ENCODE results near the gene ADAMTS17. TPM values are rescaled to one million over a fixed set of nuclear protein-coding genes. Genes with fewer than 3 reads are reported as not detected.

ADAMTS17 gene
- total RNA-seq, 2 experiments from 2014 or later: 5.6 to 7.3 TPM

GRCh38 chr15:100204771-100205170 is 137.0 kb downstream of the ADAMTS17 start:
- no peak for DNase-seq
- H3K4me3 Mint-ChIP-seq: no peak overlapping the region
- POLR2A ChIA-PET: no interaction called here
- no peak for ATAC-seq (ENCODE audit: low read depth)
- peaks cover 18% of the 10 kb centered on the region for H3K4me1 Mint-ChIP-seq
- peaks cover 10% of the 10 kb centered on the region for H3K27me3 Mint-ChIP-seq
- no peak overlapping the region for H3K27ac Mint-ChIP-seq
- H3K9me3 Mint-ChIP-seq: peaks cover 5% of the 10 kb centered on the region
- peaks cover 5% of the 10 kb centered on the region for H3K36me3 Mint-ChIP-seq

- Mint-ChIP-seq H3K27ac (no peak overlapping the region), H3K4me3 (no peak overlapping the region), H3K27me3 (peaks cover 10% of the 10 kb centered on the region), H3K4me1 (peaks cover 19% of the 10 kb centered on the region), H3K9me3 (peaks cover 5% of the 10 kb centered on the region), H3K36me3 (peaks cover 5% of the 10 kb centered on the region)
- no peak for ATAC-seq (ENCODE audit: low read depth)
- no peak for DNase-seq
- POLR2A ChIA-PET: no interaction called here
Measured at GRCh38 chr15:100204211-100204610, 137.6 kb downstream of the ADAMTS17 start.

DNA sequence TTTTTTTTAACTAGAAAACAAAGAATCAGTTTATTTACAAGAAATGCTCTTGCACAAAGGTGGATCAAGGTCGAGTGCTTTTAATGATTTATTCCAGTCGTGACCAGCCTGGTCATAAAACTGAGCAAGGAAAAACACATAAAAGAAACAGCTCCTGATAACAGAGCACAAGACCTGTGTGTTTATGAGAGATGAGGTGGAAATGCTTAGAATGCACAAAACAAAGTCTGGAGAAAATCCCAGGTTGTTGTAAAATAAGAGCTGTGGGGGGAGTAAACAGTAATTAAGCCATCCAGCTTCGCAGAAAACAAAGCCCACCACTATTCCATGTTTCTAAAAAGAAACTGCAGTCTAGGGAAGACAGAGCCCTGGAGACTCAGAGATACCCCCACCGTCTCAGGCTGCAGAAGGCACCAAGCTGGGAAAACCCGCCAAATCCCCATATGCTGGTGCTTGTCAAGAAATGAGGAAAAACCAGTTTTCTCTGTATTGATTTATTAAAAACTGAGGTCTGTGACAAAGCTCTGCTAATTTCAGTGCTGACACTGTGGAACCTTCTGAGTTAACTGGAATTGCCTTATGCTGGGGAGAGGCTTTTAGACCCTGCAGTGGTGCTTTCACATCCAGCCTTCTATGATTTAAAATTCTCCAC is 139.3 kb downstream of the ADAMTS17 start:
- H3K9me3 Mint-ChIP-seq: peaks cover 5% of the 10 kb centered on the region
- peaks cover 5% of the 10 kb centered on the region for H3K36me3 Mint-ChIP-seq
- peak overlapping the region; percentile 45 for H3K4me3 Mint-ChIP-seq
- no peak for ATAC-seq (ENCODE audit: low read depth)
- H3K4me1 Mint-ChIP-seq: peaks cover 22% of the 10 kb centered on the region
- peaks cover 12% of the 10 kb centered on the region for H3K27me3 Mint-ChIP-seq
- POLR2A ChIA-PET: interaction anchor here (0.6 kb wide), 1 partner anchor 886 kb away, joined by 3 read pairs; no protein-coding TSS in a partner anchor
- H3K27ac Mint-ChIP-seq: peak overlapping the region; percentile 72
- DNase-seq: no peak

DNA sequence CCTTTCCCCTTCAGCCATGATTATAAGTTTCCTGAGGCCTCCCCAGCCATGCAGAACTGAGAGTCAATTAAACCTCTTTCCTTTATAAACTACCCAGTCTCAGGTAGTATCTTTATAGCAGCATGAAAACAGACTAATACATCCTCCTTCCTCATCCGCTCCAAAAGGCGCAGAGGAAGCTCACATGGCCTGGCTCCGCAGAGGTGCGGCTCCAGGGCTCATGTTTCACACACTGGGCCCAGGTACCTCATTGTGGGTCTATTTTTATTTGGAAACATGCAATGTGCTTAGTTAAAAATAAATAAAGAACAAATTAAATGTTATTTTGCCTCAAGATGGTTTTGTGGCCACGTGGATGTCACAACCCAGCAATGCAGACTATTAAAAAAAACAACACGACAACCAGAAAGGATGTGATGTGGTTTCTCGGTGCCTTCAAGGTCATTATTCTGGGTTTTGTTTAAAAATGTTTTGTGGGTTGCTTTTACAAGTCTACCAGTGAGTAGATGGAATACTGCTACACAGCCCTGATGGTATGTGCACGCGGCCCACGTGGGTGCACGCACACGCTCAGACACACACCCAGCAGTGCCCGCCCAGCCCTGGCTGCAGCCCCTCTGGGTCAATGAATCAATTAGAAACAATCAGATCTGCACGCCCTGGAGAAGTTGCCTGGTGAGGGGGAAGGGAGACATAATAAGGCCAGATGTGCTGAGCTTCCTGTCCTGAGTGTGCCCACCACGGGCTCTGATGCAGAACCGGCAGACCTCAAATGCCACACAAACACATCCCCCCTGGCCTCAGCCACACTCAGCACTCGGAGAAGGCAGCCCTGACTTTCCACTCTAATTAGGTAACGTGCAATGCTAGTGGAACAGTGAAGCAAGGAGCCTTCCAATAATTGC is 140.1 kb downstream of the ADAMTS17 start:
- Mint-ChIP-seq H3K9me3 (peaks cover 5% of the 10 kb centered on the region), H3K36me3 (peaks cover 5% of the 10 kb centered on the region), H3K27me3 (peaks cover 12% of the 10 kb centered on the region), H3K4me1 (peaks cover 22% of the 10 kb centered on the region), H3K4me3 (peak overlapping the region; percentile 45), H3K27ac (peak overlapping the region; percentile 73)
- peak; percentile 56 for DNase-seq
- POLR2A ChIA-PET: interaction anchor here (0.6 kb wide), 1 partner anchor 885 kb away, joined by 3 read pairs; no protein-coding TSS in a partner anchor
- peak; percentile 84 for ATAC-seq (ENCODE audit: low read depth)

GRCh38 chr15:100200287-100200880 is 141.4 kb downstream of the ADAMTS17 start:
- ATAC-seq (ENCODE audit: low read depth) (no peak), DNase-seq (no peak)
- Mint-ChIP-seq H3K4me1 (peaks cover 22% of the 10 kb centered on the region), H3K27me3 (peaks cover 12% of the 10 kb centered on the region), H3K9me3 (peaks cover 5% of the 10 kb centered on the region), H3K27ac (peak overlapping the region; percentile 38), H3K36me3 (peaks cover 5% of the 10 kb centered on the region), H3K4me3 (no peak overlapping the region)
- POLR2A ChIA-PET: no interaction called here

GRCh38 chr15:100199711-100200286 is 142.0 kb downstream of the ADAMTS17 start:
- no peak for DNase-seq
- POLR2A ChIA-PET: no interaction called here
- H3K4me3 Mint-ChIP-seq: no peak overlapping the region
- H3K27me3 Mint-ChIP-seq: peaks cover 12% of the 10 kb centered on the region
- H3K4me1 Mint-ChIP-seq: peaks cover 22% of the 10 kb centered on the region
- no peak for ATAC-seq (ENCODE audit: low read depth)
- H3K36me3 Mint-ChIP-seq: peaks cover 5% of the 10 kb centered on the region
- peaks cover 1% of the 10 kb centered on the region for H3K9me3 Mint-ChIP-seq
- H3K27ac Mint-ChIP-seq: no peak overlapping the region

DNA sequence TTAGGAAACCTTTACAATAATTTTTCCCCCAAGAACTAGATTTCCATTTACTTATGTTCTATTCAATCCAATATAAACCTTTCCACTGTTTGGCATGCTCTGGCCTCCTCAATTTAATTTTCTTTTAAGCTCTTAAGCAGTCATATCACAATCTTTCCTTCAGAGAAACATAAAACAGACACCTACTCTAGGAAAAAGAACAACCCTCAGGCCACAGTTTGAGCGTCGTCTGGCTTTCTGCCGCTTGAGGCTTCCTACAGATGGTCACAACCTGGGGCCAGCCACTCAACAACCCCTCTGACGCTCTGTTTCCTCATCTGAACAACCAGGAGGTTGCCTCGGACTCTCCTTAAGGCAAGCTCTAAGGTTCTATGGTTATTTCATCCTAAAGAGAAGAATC is 143.3 kb downstream of the ADAMTS17 start:
- ATAC-seq (ENCODE audit: low read depth) (no peak), DNase-seq (no peak)
- Mint-ChIP-seq H3K36me3 (no peaks in the 10 kb centered on the region), H3K27ac (no peak overlapping the region), H3K4me3 (no peak overlapping the region), H3K4me1 (peaks cover 22% of the 10 kb centered on the region), H3K9me3 (no peaks in the 10 kb centered on the region), H3K27me3 (peaks cover 9% of the 10 kb centered on the region)
- POLR2A ChIA-PET: no interaction called here

DNA sequence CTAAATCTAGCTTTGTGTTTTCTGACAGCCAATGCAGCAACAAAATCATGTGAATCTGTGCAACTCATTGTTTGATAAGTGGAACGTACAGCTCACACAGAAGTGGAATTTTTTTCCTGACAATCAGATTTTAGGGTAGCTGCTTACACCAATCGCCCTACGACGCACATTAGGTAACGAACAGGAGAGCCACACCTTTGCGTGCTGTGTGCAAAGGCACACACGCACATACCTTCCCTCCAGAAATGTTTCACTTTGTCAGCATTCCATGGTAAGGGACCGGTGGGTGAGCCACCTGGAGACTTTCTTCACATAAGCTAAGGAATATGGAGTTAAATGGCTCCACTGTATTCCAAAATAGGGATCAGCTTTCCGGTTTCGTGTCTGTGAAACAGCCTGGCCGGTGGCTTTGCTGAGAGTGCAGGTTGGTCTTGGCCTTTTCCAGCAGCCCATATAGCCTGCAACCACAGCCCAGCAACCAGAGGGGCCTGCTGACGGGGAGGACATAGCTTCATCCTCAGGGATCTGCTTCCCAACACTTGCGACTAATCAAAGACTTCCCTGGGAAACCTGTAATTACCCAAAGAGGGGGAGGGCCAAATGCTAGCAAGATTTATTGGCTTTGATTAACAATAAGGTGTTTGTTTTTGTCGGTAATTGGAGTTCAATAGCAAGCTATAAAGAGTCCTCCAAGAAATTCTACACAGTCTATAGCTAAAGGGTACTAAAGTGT is 145.3 kb downstream of the ADAMTS17 start:
- Mint-ChIP-seq H3K4me1 (peaks cover 12% of the 10 kb centered on the region), H3K27ac (no peak overlapping the region), H3K27me3 (peaks cover 2% of the 10 kb centered on the region), H3K4me3 (no peak overlapping the region), H3K36me3 (no peaks in the 10 kb centered on the region), H3K9me3 (no peaks in the 10 kb centered on the region)
- POLR2A ChIA-PET: no interaction called here
- no peak for ATAC-seq (ENCODE audit: low read depth)
- DNase-seq: no peak

DNA sequence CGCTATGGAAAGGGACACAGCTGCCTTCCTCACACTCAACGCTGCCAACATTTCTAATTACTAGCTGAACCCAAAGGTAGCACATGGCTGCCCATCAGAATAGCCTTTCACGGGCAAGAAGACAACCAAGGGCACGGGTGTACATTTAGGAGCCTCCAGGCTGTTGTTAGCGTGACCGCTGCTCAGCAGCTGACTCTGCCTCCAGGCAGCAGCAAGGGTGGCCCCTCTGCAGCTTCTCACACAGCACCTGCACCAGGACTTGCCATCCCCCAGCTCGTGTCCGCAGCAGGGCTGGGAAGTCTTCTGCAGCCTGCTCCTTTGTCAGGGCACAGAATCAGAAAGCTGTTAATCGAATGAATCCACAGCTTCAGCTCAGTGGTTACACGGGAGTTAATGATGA is 146.8 kb downstream of the ADAMTS17 start:
- POLR2A ChIA-PET: interaction anchor here (0.7 kb wide), 1 partner anchor 676 kb away, joined by 4 read pairs; no protein-coding TSS in a partner anchor
- Mint-ChIP-seq H3K9me3 (no peaks in the 10 kb centered on the region), H3K4me1 (peaks cover 4% of the 10 kb centered on the region), H3K4me3 (no peak overlapping the region), H3K36me3 (no peaks in the 10 kb centered on the region), H3K27me3 (peaks cover 2% of the 10 kb centered on the region), H3K27ac (no peak overlapping the region)
- ATAC-seq (ENCODE audit: low read depth): no peak
- no peak for DNase-seq

DNA sequence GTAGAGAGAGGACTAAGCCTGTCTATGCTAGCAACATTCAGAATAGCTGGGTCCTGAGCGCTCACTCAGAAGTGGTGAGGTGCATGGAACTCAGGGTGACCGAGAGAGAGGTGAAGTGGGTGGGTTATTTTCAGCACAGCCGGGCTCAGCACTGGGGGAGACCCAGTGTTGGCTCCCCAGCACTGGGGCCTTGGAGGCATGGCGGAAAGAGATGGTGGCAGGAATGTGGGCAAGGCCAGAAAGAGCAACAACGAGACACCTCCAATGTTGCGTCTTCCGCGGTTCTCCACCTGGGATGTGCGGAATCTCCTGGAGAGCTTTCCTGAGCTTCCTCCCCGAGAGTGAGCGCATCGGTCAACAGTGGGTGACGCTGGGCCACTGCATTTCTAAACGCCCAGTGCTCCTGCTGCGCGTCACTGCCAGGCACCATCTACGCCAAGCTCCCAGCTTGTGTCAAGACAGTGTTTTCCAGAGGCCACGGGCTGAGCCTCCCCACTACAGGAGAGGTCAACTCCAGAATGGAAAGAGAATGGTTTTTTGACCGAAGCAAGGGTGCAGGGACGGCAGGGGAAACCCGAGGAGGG is 148.4 kb downstream of the ADAMTS17 start:
- DNase-seq (no peak), ATAC-seq (ENCODE audit: low read depth) (no peak)
- Mint-ChIP-seq H3K9me3 (no peaks in the 10 kb centered on the region), H3K27me3 (peaks cover under 1% of the 10 kb centered on the region), H3K4me1 (no peaks in the 10 kb centered on the region), H3K4me3 (no peak overlapping the region), H3K36me3 (no peaks in the 10 kb centered on the region), H3K27ac (no peak overlapping the region)
- POLR2A ChIA-PET: no interaction called here

- Mint-ChIP-seq H3K27ac (no peak overlapping the region), H3K36me3 (no peaks in the 10 kb centered on the region), H3K9me3 (no peaks in the 10 kb centered on the region), H3K27me3 (no peaks in the 10 kb centered on the region), H3K4me3 (no peak overlapping the region), H3K4me1 (no peaks in the 10 kb centered on the region)
- POLR2A ChIA-PET: no interaction called here
- no peak for DNase-seq
- no peak for ATAC-seq (ENCODE audit: low read depth)
Measured at GRCh38 chr15:100192097-100193080, 149.4 kb downstream of the ADAMTS17 start.

GRCh38 chr15:100191161-100191560 is 150.6 kb downstream of the ADAMTS17 start:
- Mint-ChIP-seq H3K27me3 (no peaks in the 10 kb centered on the region), H3K27ac (no peak overlapping the region)

More at GRCh38 chr15:100191161-100191560, 150.6 kb downstream of the ADAMTS17 start:
- POLR2A ChIA-PET: no interaction called here
- no peak for ATAC-seq (ENCODE audit: low read depth)
- Mint-ChIP-seq H3K36me3 (no peaks in the 10 kb centered on the region), H3K9me3 (no peaks in the 10 kb centered on the region), H3K4me3 (no peak overlapping the region), H3K4me1 (no peaks in the 10 kb centered on the region)
- no peak for DNase-seq
